T-helper 2 cell (primary cell): Measurements from ENCODE around the gene IWS1.
"Not testable (repeated sequence)": the region's sequence is repeated elsewhere in the genome, so short reads cannot be mapped to it uniquely, and the experiment has no call there.

Source experiments
- DNase-seq, 5 experiments: peaks; one replicate each; pipeline versions ENCODE4 v3.0.0 to v3.0.0-alpha.2; 2012 to 2022
- total RNA-seq, 2 donors: gene quantifications; one replicate each; lab custom pipeline; 2026; lab: John Stamatoyannopoulos, UW

Gene IWS1
- 29.9 to 67.7 reads per million in 2 donors for total RNA-seq

DNA sequence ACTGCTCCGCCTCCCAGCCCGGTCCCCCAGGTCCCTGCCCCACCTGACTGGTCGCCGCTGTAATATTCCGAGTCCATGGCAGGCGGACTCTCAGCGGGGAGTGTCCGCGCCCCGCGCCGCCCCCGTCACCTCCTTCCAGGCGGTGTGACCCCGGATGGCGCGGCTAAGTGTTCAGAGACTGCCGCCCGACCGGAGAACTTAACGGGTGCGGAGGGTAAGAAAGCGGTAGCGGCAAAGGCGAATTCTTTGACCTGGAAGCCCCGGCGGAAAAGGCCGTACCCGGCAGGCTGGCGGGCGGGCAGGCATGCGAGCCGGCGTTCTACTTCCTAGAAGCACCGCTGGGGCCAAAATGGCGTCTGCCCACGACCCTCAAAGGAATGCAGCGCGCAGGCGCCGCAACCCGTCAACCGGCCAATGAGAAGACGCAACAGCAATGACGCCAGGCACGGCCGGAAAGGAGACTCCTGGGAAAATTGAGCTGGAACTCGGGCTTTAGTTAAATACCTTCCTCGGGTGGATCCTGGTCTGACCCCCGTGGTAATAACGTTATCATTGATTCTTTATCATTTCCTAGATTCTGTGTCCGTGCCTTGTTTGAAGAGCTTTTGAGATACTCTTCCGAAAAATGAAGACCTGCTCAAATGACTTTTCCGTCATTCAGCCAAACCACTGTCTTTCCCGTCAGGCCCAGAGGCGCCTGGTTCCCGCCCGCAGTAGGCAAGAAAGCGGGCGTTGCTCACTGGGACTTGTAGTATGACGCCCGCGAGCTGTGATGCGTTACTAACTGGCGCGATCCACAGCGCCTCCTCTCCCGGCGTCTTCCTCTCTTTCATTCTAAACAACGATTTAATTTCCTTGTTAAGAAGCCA is at the start of gene IWS1:
Gene IWS1 (minus strand): TSS at position 358 of the 869 bp plus-strand sequence. CDS start 281 bp downstream, at position 77.
- DNase-seq, result peak; percentile 82 to 96 (median 89)

DNA sequence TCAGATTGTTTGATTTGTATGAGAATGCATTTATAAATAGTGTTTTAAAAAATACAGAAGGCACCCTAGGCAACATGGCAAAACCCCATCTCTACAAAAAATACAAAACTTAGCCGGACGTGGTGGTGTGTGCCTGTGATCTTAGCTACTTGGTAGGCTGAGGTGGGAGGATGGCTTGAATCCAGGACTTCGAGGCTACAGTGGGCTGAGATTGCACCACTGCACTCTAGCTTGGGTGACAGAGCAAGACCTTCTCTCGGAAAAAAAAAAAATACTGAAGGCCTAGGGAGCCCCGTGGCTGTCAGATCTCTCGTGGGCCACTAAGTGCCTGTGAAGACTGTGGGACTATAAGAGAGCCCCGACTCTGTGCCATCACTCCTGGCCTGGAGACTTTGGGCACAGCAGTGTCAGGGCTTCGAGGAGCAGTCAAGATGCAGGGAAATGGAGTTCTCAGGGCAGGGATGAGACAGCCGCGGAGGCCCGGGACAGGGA is 49.7 kb upstream of the IWS1 start:
- DNase-seq, result no peak

DNA sequence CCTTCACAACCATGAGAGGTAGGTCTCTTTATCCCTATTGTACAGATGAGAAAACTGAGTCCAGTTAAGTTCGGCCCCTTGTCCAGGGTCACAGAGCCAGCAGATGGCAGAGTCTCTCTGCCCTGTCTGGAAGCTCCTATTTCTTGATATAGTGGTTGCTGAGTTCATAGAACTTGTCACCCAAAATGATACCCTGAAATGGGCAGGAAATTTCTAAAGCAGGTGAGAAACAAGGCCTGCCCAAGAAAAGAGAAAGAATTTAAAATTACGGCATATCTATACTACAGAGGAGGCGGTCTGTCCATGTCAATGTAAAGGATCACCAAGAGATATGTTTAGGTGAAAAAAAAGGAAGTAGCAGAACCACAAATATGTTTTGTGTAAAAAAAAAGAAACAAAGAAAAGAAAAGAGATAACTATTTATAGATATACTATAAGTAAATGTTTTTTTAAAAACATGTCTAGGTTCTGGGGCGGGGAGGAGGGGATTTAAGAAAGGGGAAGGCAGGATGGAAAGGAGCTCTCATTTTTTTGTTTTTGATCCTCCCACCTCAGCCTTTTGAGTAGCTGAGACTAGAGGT is 49.0 kb upstream of the IWS1 start:
- DNase-seq, result no peak

- no peak for DNase-seq
Measured at GRCh38 chr2:127574656-127575055, 48.4 kb upstream of the IWS1 start.

- DNase-seq, result no peak
Measured at GRCh38 chr2:127573771-127574170, 47.5 kb upstream of the IWS1 start.

DNA sequence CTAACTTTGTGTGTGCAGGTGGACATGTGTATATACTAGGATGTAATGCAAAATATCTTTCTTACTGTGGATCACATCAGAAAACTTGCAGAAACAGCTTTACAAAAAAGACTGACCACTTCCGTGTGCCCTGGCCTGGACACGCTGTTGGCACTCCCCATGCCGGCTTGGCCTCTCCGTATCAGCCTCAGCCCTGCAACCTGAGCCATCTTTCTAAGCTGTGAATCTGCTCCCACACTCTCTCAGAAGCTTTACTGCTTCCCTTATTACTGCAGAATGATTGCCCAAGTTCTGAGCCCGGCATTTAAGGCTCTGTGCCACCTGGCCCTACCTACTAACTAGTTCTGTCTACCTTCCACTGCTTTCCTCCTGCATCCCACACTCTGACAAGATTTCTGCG is 47.0 kb upstream of the IWS1 start:
- no peak for DNase-seq

DNA sequence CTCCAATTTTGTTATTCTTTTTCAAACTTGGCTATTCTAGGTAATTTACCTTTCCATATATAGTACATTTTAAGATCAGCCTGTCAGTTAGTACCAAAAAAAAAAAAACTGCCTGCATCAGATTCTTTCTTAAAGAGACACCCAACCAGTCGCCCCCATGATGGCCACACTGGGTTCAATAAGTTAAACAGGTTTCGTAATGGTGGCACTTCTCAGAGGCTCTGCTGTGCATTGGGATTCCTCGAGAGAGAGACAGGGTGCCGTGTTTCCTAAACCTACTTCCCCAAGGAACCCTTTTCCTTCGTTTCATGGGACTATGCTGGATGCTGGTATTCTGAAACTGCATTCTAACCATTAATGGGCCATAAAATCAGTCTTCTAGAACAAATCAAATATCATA is 46.6 kb upstream of the IWS1 start:
- DNase-seq, result no peak

- not testable (repeated sequence) for DNase-seq
Measured at GRCh38 chr2:127572352-127572751, 46.1 kb upstream of the IWS1 start.

DNA sequence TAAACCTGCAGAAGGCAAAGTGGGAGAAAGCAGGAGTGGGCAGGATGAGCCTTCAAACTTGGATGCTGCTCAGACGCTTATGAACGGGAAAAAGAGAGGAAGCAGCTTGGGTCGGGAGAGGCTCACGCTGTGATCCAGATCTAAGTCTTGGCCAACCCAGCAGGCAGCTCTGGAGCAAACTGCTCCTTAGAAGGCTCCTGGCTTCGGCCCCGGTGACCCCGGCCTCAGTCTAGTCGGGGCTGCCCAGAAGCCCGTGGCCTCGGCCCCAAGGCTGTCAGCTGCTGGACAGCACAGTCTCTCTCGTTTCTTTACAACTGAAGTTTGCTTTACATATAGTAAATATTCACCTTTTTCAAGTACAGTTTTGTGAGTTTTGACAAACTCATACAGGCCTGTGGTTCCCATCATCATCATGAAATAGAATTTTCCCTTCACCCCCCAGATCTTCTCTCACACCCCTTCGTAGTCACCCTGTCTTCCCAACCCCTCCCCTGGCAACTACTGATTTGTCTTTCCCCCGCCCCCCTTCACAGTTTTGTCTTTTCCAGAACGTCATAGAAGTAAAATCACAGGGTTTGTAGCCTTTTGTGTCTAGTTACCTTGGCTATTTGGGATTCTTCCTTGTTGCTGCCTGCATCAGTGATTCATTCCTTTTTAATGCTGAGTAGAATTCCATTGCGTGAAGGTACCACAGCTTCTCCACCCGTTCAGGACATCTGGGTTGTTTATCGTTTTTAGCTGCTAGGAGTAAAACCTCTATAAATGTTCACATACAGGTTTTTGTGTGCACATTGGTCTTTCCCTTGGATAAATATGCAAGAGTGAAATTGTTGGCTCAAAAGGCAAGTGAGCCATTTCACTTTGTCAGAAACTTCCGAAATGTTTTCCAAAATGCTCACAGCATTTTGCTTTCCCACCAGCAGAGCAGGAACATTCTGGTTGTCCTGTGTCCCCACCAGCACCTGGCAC is 44.3 kb upstream of the IWS1 start:
- no peak for DNase-seq

- no peak for DNase-seq
Measured at GRCh38 chr2:127569666-127570065, 43.4 kb upstream of the IWS1 start.

- DNase-seq, result no peak
Measured at GRCh38 chr2:127568128-127568527, 41.8 kb upstream of the IWS1 start.

- no peak for DNase-seq
Measured at GRCh38 chr2:127567351-127567854, 41.1 kb upstream of the IWS1 start.

DNA sequence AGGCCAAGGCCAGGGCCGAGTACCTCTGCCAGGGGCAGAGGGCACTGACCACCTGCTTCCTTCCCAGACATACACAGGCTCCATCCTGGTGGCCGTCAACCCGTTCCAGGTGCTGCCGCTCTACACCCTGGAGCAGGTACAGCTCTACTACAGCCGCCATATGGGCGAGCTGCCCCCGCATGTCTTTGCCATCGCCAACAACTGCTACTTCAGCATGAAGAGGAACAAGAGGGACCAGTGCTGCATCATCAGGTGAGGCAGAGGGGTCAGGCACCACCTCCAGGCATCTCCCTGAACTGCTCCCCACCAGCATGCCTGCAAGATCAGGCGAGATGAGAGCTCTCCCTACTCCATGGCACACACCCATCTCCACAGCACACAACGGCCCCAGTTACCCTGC is 40.3 kb upstream of the IWS1 start:
- DNase-seq, result no peak

GRCh38 chr2:127566139-127566417 is 39.8 kb upstream of the IWS1 start:
- no peak for DNase-seq

GRCh38 chr2:127565261-127566138 is 39.2 kb upstream of the IWS1 start:
- no peak for DNase-seq

DNA sequence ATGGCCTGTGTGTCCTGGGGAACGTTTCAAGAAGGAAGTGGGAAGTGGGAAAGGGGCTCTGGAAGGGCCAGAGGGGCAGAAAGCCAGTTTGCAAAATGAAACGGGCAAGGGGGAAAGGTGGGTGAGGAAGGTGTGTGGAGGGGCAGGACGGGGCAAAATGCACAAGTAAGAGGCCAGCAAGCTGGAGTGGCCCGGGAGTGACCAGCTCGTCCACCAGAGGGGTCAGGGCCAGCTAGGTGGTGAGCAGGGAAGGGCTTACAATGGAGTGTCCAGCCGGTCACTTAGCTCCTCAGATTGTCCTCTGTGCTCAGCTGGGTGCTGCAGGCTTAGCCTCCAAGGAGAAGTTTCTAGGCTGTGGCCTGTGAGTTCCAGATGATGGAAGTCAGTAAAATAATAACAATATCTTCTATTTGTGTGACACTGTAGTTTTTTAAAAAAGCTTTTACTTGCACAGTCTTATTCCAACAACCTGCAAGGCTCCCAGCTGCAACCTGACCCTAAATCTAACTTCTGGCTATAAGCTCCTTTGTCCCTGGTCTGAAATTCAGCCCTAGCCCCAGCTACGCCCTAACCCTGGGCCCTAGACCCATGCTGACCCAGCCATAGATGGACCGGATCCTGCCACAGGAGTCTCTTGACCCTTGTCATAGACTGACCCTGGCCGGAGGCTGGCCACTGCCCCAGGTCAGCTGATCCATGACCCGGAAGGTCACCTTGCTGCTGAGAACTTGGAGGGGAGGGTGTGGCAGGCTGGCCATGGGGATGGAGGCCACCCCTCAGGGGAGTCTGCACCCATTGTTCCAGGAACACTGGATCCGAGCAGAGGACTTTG is 38.4 kb upstream of the IWS1 start:
- DNase-seq, result no peak

DNA sequence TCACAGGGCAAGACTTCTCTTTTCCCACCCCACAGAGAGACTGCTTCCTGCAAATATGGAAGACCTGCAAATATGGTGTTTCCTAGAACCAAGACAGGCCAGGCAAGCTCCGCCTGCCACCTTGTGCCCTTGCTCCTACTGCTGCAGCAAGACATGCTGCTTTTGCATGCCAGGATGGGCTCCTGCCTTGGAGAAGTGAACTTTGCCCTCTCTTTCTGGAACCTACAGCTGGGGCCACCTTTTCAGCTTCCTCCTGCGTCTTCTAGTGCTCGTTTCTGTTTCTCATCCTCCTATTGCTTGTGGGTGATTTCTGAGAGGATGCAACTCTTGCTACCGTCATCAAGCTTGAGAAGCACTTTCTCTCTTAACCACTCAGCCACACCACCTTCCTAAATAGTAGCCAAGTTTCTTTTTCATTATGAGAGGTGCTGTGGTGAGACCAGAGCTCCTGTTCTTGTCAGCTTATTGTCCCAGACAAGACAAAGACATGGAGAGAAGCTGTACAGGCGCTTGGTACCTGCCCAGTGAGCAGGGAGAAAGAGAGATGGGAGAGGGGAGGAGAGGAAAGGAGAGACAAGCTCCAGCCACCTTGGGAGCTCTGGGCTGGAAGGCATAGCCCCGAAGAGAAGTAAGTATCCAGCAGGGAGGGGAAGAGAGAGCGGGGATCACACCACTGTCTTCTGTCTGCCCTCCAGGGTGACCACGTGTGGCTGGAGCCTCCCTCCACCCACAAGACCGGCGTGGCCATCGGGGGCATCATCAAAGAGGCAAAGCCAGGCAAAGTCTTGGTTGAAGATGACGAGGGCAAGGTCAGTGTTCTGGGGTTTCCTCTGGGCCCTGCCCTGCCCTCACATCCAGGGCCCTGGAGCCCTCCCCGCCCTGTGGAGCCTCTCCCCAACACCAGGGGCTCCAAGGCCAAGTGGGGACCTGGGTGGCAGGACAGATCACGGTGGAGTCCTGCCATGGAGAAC is 37.5 kb upstream of the IWS1 start:
- DNase-seq, result peak in 1 of 5 experiments; percentile 92

DNA sequence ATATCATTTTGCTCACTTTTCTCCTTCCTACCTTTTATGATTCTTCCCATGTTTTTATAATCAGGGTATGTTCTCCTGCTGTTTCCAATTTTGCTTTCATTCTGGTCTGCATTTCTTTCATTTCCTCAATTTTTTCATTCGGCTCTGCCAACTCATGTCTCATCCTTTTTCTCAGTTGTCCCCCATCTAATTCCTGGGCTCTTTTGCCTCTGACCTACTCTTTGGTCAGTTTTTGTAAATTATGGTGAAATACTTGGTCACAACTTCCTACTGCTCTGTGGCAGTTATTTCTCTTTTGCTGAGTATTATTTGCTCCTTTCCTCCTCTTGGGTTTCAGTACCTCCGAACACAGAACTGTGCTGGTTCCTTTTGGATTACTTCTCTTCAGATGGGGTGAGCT is 36.6 kb upstream of the IWS1 start:
- DNase-seq, result no peak

DNA sequence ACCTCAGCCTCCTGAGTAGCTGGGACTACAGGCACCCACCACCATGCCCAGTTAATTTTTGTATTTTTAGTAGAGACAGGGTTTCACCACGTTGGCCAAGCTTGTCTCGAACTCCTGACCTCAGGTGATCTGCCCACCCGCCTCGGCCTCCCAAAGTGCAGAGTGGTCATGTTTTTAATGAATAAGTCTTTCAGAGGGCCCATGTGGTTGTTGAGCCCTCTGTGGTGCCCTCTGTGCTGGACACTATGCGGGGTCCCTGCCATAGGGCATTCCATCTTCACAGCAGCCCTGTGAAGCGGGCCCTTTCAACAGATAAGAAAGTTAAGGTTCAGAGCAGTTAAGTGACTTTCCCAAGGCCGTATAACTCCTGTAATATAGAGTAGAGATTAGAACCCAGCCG is 35.1 kb upstream of the IWS1 start:
- DNase-seq, result no peak

DNA sequence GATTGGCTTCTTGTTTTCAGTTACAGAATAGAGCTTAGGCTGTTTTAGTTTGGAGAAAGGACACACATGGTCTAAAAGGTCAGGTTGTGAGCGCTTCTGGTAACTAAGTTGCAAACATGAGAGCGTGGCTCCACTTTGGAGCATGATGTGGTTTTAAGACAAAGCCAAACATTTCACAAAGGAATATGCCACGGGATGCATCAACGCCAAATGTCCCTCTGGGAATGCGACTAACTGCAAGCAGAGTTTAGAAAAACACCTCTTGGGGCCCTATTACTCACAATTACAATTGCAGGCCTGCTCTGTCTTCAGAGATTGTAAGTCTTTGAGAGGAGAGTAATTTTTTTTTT is 34.6 kb upstream of the IWS1 start:
- DNase-seq, result no peak
